HEK293 (cell line): ENCODE data around the gene RAB44.
A peak's percentile ranks its signal among the peaks of the same experiment; 100 is the strongest.

Experiments used
- CTCF ChIA-PET: fragments of 350-600 bp; formaldehyde crosslinking; extraction: SDS; loops from one replicate; lab custom pipeline; 2021; ENCODE audit warnings: antibody characterized with exemption; lab: Yijun Ruan, JAX
- POLR2A ChIA-PET: fragments of 300-600 bp; formaldehyde crosslinking; extraction: SDS; loops from one replicate; lab custom pipeline; 2020; ENCODE audit warnings: antibody characterized with exemption, inconsistent platforms; lab: Yijun Ruan, JAX
- H3K27ac ChIP-seq: fragments of 200-500 bp; sonication (Bioruptor generic); 2 replicates; pipeline ENCODE4 v1.5.1; 2014; ENCODE audit warnings: low read depth, low read length, control low read depth, inconsistent platforms; ENCODE audit errors: extremely low read depth
- H3K36me3 ChIP-seq, 2 experiments: fragments of 200-500 bp in 1 of 2; sonication (Bioruptor generic) in 1 of 2; 1 replicate in 1 of 2; 2 replicates in 1 of 2; pipeline ENCODE4 v1.5.1; 2014 to 2017; ENCODE audit warnings: inconsistent platforms in 2 of 2, low read length in 2 of 2; ENCODE audit not compliant: control insufficient read depth in 2 of 2, insufficient read depth in 1 of 2
- H3K4me1 ChIP-seq: fragments of 200-500 bp; sonication (Bioruptor generic); 2 replicates; pipeline ENCODE4 v1.5.1; 2014; ENCODE audit warnings: mild to moderate bottlenecking, low read length, inconsistent platforms; ENCODE audit not compliant: control insufficient read depth, insufficient read depth
- H3K4me3 ChIP-seq: 2 replicates; pipeline ENCODE4 v1.5.1; 2011; ENCODE audit warnings: low read depth, mild to moderate bottlenecking, control low read depth, low read length, moderate library complexity
- H3K9me3 ChIP-seq: fragments of 200-500 bp; sonication (Bioruptor generic); 2 replicates; pipeline ENCODE4 v1.5.1; 2014; ENCODE audit warnings: low read depth, low read length, inconsistent platforms; ENCODE audit not compliant: control insufficient read depth, insufficient read depth
- EGR2 ChIP-seq: fragments of 450-650 bp; formaldehyde crosslinking; IDR thresholded peaks from 2 replicates; pipeline ENCODE4 v1.5.1; 2016; ENCODE audit warnings: low read depth, missing biosample characterization, missing genetic modification characterization
- MYNN ChIP-seq: fragments of 450-650 bp; formaldehyde crosslinking; IDR thresholded peaks from 2 replicates; pipeline ENCODE4 v1.5.1; 2016; ENCODE audit warnings: missing biosample characterization, missing genetic modification characterization, borderline replicate concordance
- SCRT2 ChIP-seq: fragments of 450-650 bp; formaldehyde crosslinking; IDR thresholded peaks from 2 replicates; pipeline ENCODE4 v1.5.1; 2016; ENCODE audit warnings: missing biosample characterization, missing genetic modification characterization
- ZBTB20 ChIP-seq: fragments of 450-650 bp; formaldehyde crosslinking; IDR thresholded peaks from 2 replicates; pipeline ENCODE4 v1.5.1; 2016; ENCODE audit warnings: missing biosample characterization, missing genetic modification characterization
- ZFHX2 ChIP-seq: fragments of 450-650 bp; formaldehyde crosslinking; conservative IDR thresholded peaks from 2 replicates; pipeline ENCODE4 v1.5.1; 2016; ENCODE audit warnings: missing biosample characterization, missing genetic modification characterization
- ZFP37 ChIP-seq: fragments of 450-650 bp; formaldehyde crosslinking; IDR thresholded peaks from 2 replicates; pipeline ENCODE4 v1.5.1; 2016; ENCODE audit warnings: missing biosample characterization, missing genetic modification characterization
- ZIC2 ChIP-seq: fragments of 450-650 bp; formaldehyde crosslinking; IDR thresholded peaks from 2 replicates; pipeline ENCODE4 v1.5.1; 2016; ENCODE audit warnings: missing biosample characterization, missing genetic modification characterization
- ZNF10 ChIP-seq: fragments of 450-650 bp; formaldehyde crosslinking; IDR thresholded peaks from 2 replicates; pipeline ENCODE4 v1.5.1; 2017; ENCODE audit warnings: missing biosample characterization, missing genetic modification characterization
- ZNF148 ChIP-seq: fragments of 450-650 bp; formaldehyde crosslinking; IDR thresholded peaks from 2 replicates; pipeline ENCODE4 v1.5.0; 2017; ENCODE audit warnings: missing biosample characterization, missing genetic modification characterization, borderline replicate concordance
- ZNF169 ChIP-seq: fragments of 450-650 bp; formaldehyde crosslinking; IDR thresholded peaks from 2 replicates; pipeline ENCODE4 v1.5.1; 2016; ENCODE audit warnings: missing biosample characterization, missing genetic modification characterization
- ZNF404 ChIP-seq: fragments of 450-650 bp; formaldehyde crosslinking; IDR thresholded peaks from 2 replicates; pipeline ENCODE4 v1.5.1; 2017; ENCODE audit warnings: missing biosample characterization, missing genetic modification characterization
- ZNF449 ChIP-seq: fragments of 450-650 bp; formaldehyde crosslinking; IDR thresholded peaks from 2 replicates; pipeline ENCODE4 v1.5.1; 2017; ENCODE audit warnings: missing biosample characterization, mild to moderate bottlenecking, missing genetic modification characterization, moderate library complexity
- ZNF510 ChIP-seq: fragments of 450-650 bp; formaldehyde crosslinking; IDR thresholded peaks from 2 replicates; pipeline ENCODE4 v1.5.1; 2018; ENCODE audit warnings: mild to moderate bottlenecking, missing genetic modification characterization, missing biosample characterization; ENCODE audit not compliant: insufficient replicate concordance
- ZNF571 ChIP-seq: fragments of 450-650 bp; formaldehyde crosslinking; IDR thresholded peaks from 2 replicates; pipeline ENCODE4 v1.5.0; 2017; ENCODE audit warnings: missing biosample characterization, missing genetic modification characterization
- ZNF585B ChIP-seq: fragments of 450-650 bp; formaldehyde crosslinking; IDR thresholded peaks from 2 replicates; pipeline ENCODE4 v1.5.1; 2016; ENCODE audit warnings: missing biosample characterization, missing genetic modification characterization
- ZNF624 ChIP-seq: fragments of 450-650 bp; formaldehyde crosslinking; IDR thresholded peaks from 2 replicates; pipeline ENCODE4 v1.5.1; 2017; ENCODE audit warnings: missing biosample characterization, missing genetic modification characterization
- ZNF785 ChIP-seq: fragments of 450-650 bp; formaldehyde crosslinking; IDR thresholded peaks from 2 replicates; pipeline ENCODE4 v1.5.1; 2016; ENCODE audit warnings: missing biosample characterization, missing genetic modification characterization
- ZSCAN4 ChIP-seq: fragments of 450-650 bp; formaldehyde crosslinking; IDR thresholded peaks from 2 replicates; pipeline ENCODE4 v1.5.1; 2017; ENCODE audit warnings: missing biosample characterization, missing genetic modification characterization

RAB44 gene

GRCh38 chr6:36772397-36772796 lies 74.8 kb downstream of the RAB44 start:
- H3K27ac ChIP-seq, result no peak overlapping the region
- H3K4me1 ChIP-seq, result no peaks in the 10 kb centered on the region
- ChIA-PET CTCF (interaction anchor here (0.6 to 13.1 kb wide), 10 partner anchors 10 to 439 kb away, joined by 3 to 298 read pairs (median 5); partner anchors contain the start of gene FGD2), POLR2A (interaction anchor here (0.6 kb wide), 1 partner anchor 21 kb away, joined by 4 read pairs; no protein-coding TSS in a partner anchor)
- no peaks in the 10 kb centered on the region for H3K9me3 ChIP-seq
- no peaks in the 10 kb centered on the region for H3K36me3 ChIP-seq
- TF ChIP-seq ZIC2 (tag by site-specific recombination) (peak; percentile 41), ZNF510 (no peak), ZNF148 (tag by site-specific recombination) (no peak), SCRT2 (tag by site-specific recombination) (peak; percentile 76)
- H3K4me3 ChIP-seq, result no peak overlapping the region

GRCh38 chr6:36774331-36774730 lies 76.7 kb downstream of the RAB44 start:
- ChIA-PET CTCF (interaction anchor here (0.6 to 13.1 kb wide), 8 partner anchors 8 to 244 kb away, joined by 3 to 298 read pairs (median 6); no protein-coding TSS in a partner anchor), POLR2A (no interaction called here)
- TF ChIP-seq ZBTB20 (tag by site-specific recombination) (no peak), ZNF10 (tag by site-specific recombination) (no peak), ZNF785 (tag by site-specific recombination) (no peak), ZNF571 (tag by site-specific recombination) (no peak), MYNN (tag by site-specific recombination) (no peak), ZNF169 (no peak), ZNF624 (tag by site-specific recombination) (no peak), ZNF585B (tag by site-specific recombination) (no peak)
- Histone ChIP-seq H3K4me3 (no peak overlapping the region), H3K9me3 (no peaks in the 10 kb centered on the region), H3K27ac (no peak overlapping the region), H3K36me3 (no peaks in the 10 kb centered on the region), H3K4me1 (no peaks in the 10 kb centered on the region)

GRCh38 chr6:36776167-36776566 lies 78.5 kb downstream of the RAB44 start:
- no peaks in the 10 kb centered on the region for H3K9me3 ChIP-seq
- ChIA-PET CTCF (interaction anchor here (1.9 to 13.1 kb wide), 4 partner anchors 10 to 242 kb away, joined by 6 to 298 read pairs (median 14); no protein-coding TSS in a partner anchor), POLR2A (interaction anchor here (0.9 kb wide), 1 partner anchor 98 kb away, joined by 3 read pairs; the partner anchor contains the start of gene PPIL1)
- no peak for TF ChIP-seq ZNF169
- peak; percentile 73 for TF ChIP-seq EGR2 (tag by site-specific recombination)
- TF ChIP-seq ZFHX2, result peak; percentile 73
- no peaks in the 10 kb centered on the region for H3K36me3 ChIP-seq
- H3K4me3 ChIP-seq, result no peak overlapping the region
- H3K27ac ChIP-seq, result no peak overlapping the region
- no peaks in the 10 kb centered on the region for H3K4me1 ChIP-seq

GRCh38 chr6:36777801-36778200 lies 80.2 kb downstream of the RAB44 start:
- Histone ChIP-seq H3K9me3 (no peaks in the 10 kb centered on the region), H3K4me3 (no peak overlapping the region), H3K36me3 (no peaks in the 10 kb centered on the region)
- ChIA-PET POLR2A (interaction anchor here (0.6 kb wide), 1 partner anchor 18 kb away, joined by 3 read pairs; no protein-coding TSS in a partner anchor), CTCF (interaction anchor here (2.4 to 10.6 kb wide), 4 partner anchors 10 to 72 kb away, joined by 10 to 182 read pairs (median 66); no protein-coding TSS in a partner anchor)
- TF ChIP-seq ZFP37 (no peak), ZNF449 (tag by site-specific recombination) (no peak), ZNF404 (no peak), ZSCAN4 (tag by site-specific recombination) (peak; percentile 81)
- TF ChIP-seq, all 188 proteins: peak for 1
- Histone ChIP-seq H3K27ac (no peak overlapping the region), H3K4me1 (no peaks in the 10 kb centered on the region)
